Measurements from ENCODE around the gene PTAFR.

PTAFR gene

DNA sequence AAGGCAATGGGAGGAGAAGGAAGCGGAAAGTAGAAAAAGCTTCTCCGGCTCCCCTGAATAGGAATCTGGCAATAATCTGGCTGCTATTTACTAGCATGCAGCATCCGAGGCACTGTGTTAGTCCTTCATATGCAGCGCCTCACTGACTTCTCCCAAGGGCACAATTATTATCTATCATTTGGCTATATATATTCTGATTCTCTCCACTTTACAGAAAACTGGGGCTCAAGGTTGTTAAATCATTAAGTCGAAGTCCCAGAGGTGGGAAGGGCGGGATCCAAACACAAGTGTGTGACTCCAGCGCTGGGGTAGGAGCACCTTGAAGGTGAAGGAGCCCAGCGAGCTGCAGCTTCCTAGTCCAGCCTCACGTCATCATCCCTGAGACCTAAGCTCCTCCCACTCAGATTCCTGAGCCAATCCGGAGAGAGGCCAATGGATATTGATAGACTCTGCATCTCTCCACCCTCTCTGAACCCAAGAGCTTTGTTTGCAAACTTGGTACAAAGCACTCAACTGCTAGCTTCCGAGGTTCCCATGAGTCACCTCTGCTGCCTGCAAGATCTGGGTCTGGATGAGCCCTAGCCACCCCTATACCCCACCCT, 71.5 kb downstream of the PTAFR start:
- TF ChIP-seq, protein P1, sequence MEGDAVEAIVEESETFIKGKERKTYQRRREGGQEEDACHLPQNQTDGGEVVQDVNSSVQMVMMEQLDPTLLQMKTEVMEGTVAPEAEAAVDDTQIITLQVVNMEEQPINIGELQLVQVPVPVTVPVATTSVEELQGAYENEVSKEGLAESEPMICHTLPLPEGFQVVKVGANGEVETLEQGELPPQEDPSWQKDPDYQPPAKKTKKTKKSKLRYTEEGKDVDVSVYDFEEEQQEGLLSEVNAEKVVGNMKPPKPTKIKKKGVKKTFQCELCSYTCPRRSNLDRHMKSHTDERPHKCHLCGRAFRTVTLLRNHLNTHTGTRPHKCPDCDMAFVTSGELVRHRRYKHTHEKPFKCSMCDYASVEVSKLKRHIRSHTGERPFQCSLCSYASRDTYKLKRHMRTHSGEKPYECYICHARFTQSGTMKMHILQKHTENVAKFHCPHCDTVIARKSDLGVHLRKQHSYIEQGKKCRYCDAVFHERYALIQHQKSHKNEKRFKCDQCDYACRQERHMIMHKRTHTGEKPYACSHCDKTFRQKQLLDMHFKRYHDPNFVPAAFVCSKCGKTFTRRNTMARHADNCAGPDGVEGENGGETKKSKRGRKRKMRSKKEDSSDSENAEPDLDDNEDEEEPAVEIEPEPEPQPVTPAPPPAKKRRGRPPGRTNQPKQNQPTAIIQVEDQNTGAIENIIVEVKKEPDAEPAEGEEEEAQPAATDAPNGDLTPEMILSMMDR (IDR thresholded peaks at IDR 0.05; ENCODE audit: low read depth, low read length): no peak
- Histone ChIP-seq H3K9me3 (ENCODE audit: severe bottlenecking) (no peaks in the 10 kb centered on the region), H3K27me3 (ENCODE audit: insufficient read depth, low read depth, severe bottlenecking) (no peaks in the 10 kb centered on the region), H3K4me3 (ENCODE audit: low read depth, low read length) (no peak overlapping the region), H3K27ac (no peak overlapping the region), H3K36me3 (no peaks in the 10 kb centered on the region)
- DNase-seq: no peak

DNA sequence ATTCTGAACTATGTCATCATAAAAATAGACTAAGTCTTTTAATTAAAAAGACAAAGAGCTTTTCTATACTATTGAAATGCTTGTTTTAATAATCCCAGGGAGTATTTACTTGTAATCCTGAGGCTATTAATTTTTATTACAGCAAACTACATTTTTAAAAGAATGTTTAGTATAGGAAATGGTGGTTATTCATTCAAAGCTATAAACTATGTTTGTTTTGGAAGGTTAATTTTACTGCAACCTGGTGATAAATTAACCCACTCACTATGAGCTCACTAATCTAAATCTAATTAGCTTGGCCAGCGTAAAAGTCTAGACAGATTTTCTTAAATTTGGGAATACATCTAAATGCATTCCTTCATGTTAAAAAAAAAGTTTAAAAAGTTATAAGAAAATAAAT, 74.3 kb downstream of the PTAFR start:
- Histone ChIP-seq H3K36me3 (no peaks in the 10 kb centered on the region), H3K9me3 (ENCODE audit: severe bottlenecking) (no peaks in the 10 kb centered on the region), H3K27me3 (ENCODE audit: insufficient read depth, low read depth, severe bottlenecking) (no peaks in the 10 kb centered on the region), H3K4me3 (ENCODE audit: low read depth, low read length) (no peak overlapping the region), H3K27ac (no peak overlapping the region)
- TF ChIP-seq, protein P1 (IDR thresholded peaks at IDR 0.05; ENCODE audit: low read depth, low read length): no peak
- no peak for DNase-seq

DNA sequence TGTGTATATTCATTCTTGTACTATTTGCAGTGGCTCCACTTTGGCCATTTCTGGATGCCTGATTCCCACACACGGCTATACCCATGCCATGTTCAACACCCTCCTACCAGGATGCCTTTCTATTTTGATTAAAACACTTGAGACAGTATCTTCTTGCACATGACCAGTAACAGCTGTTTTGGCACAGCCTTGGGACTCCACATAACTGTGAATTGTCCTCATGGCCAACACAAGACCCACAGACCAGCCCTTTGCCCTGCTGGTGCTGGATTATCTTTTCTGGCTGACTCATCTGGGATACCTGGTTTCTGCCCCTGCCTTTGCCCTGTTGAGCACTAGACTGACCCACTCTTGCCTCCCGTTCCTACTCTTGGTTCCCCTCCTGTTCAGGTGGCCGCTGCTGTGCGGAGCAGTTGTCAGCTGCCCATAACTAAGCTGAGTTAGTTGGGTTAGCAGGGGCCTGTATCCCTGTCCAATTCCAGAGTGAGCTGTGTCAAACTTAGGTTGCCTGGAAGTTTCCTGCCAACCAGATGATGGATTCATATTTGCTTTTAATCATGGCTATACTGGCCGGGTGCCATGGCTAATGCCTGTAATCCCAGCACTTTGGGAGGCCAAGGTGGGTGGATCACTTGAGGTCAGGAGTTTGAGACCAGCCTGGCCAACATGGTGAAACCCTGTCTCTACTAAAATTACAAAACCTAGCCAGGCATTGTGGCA, 77.3 kb downstream of the PTAFR start:
- H3K27ac ChIP-seq: no peak overlapping the region
- no peak for DNase-seq
- H3K9me3 ChIP-seq (ENCODE audit: severe bottlenecking): no peaks in the 10 kb centered on the region
- H3K36me3 ChIP-seq: no peaks in the 10 kb centered on the region
- H3K4me3 ChIP-seq (ENCODE audit: low read depth, low read length): no peak overlapping the region
- TF ChIP-seq, protein P1 (IDR thresholded peaks at IDR 0.05; ENCODE audit: low read depth, low read length): no peak
- H3K27me3 ChIP-seq (ENCODE audit: insufficient read depth, low read depth, severe bottlenecking): no peaks in the 10 kb centered on the region
